Chondrocyte (in vitro differentiated cells): ENCODE data around the gene GRHL1. TPM values are rescaled to one million over a fixed set of nuclear protein-coding genes. Genes with fewer than 3 reads are reported as not detected.

Experiments used
- DNase-seq: peaks from one replicate; pipeline ENCODE4 v3.0.0; 2021; ENCODE audit warnings: mixed read lengths, low spot score
- H3K27ac Mint-ChIP-seq: one replicate; pipeline ENCODE4 v1.8.0; 2021; ENCODE audit warnings: mild to moderate bottlenecking, moderate library complexity, mixed read lengths; ENCODE audit not compliant: unreplicated experiment
- H3K27me3 Mint-ChIP-seq: 2 replicates; pipeline ENCODE4 v1.8.0; 2021; ENCODE audit warnings: low read depth, mixed read lengths
- H3K36me3 Mint-ChIP-seq: 2 replicates; pipeline ENCODE4 v1.8.0; 2021; ENCODE audit warnings: low read depth, mixed read lengths
- H3K4me1 Mint-ChIP-seq: 2 replicates; pipeline ENCODE4 v1.8.0; 2021; ENCODE audit warnings: low read depth, mild to moderate bottlenecking, mixed read lengths
- H3K4me3 Mint-ChIP-seq: one replicate; pipeline ENCODE4 v1.8.0; 2021; ENCODE audit warnings: mild to moderate bottlenecking, moderate library complexity, mixed read lengths; ENCODE audit not compliant: unreplicated experiment
- H3K9me3 Mint-ChIP-seq: 2 replicates; pipeline ENCODE4 v1.8.0; 2021; ENCODE audit warnings: low read depth, mixed read lengths
- CTCF ChIP-seq: fragments of 200-600 bp; sonication (generic); IDR thresholded peaks from 2 replicates; pipeline ENCODE4 v1.5.0; 2021; ENCODE audit warnings: antibody characterized with exemption, mild to moderate bottlenecking, moderate library complexity
- total RNA-seq: library from RNA; stranded (reverse); gene quantifications from 3 replicates; pipeline ENCODE4 v1.2.1, GENCODE V29; 2021

Gene GRHL1
- total RNA-seq, 1 donor from 2014 or later, result 0.42 TPM

DNA sequence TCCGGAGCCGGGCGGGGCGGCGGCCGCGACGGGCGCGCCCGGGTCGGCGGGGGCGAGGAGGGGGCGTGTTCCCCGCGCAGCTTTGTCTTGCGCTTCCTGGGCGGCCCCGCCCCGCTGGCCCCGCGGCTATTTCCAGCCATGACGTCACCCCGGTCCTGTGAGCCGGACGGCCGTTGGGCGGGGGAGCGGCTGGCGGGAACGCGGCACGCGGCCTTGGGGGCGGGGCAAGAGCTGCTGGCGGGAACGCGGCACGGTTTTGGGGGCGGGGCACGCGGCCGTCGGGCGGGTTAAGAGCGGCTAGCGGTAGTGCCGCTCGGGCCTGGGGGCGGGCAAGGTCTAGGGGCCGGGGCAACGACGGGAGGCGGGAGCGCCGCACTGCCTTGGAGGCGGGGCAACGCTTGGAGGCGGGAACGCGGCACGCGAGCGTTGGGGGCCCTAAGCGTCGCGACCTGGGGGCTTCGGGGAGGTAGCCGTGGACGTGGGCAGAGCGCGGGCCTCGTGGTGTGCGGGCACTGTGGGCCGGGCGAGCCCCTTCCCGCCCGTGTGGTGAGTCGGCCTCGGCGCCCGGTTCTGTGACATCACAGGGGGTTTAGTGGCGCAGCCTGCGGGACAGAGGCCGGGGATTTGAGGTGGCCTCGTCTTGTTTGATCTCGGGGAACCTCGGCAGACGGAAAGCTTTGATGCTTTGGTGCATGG, 92.6 kb downstream of the GRHL1 start:
- H3K4me1 Mint-ChIP-seq, result peaks cover 28% of the 10 kb centered on the region
- no peak for TF ChIP-seq CTCF
- peak; percentile 95 for DNase-seq
- no peaks in the 10 kb centered on the region for H3K27me3 Mint-ChIP-seq
- peak overlapping the region; percentile 67 for H3K4me3 Mint-ChIP-seq
- peak overlapping the region; percentile 36 for H3K27ac Mint-ChIP-seq
- H3K9me3 Mint-ChIP-seq, result no peaks in the 10 kb centered on the region
- peaks cover 6% of the 10 kb centered on the region for H3K36me3 Mint-ChIP-seq

GRCh38 chr2:10045561-10046355, 94.3 kb downstream of the GRHL1 start:
- no peaks in the 10 kb centered on the region for H3K9me3 Mint-ChIP-seq
- H3K4me3 Mint-ChIP-seq, result peak overlapping the region; percentile 40
- peak; percentile 88 for DNase-seq
- peak overlapping the region; percentile 55 for H3K27ac Mint-ChIP-seq
- H3K36me3 Mint-ChIP-seq, result peaks cover 6% of the 10 kb centered on the region
- peaks cover 27% of the 10 kb centered on the region for H3K4me1 Mint-ChIP-seq
- H3K27me3 Mint-ChIP-seq, result no peaks in the 10 kb centered on the region
- no peak for TF ChIP-seq CTCF

DNA sequence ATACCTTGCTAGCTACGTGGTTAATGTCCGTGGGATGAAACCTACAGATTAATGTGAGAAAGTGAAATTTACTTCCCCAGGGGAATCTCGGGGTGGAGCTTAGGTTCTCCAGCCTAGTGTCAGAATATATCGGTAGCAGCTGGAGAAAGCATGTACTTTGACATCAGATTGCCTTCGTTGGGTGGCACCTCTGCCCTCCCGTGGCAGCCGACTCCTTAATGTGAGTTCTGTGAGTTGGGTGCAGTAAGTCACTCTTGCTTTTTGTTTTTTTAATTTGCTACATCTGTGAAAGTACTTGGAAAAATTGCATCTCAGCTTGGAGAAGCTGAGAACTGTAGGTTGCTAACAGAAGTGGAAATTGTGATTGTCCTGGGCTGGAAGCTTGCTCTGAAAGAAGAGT, 95.4 kb downstream of the GRHL1 start:
- peaks cover 7% of the 10 kb centered on the region for H3K36me3 Mint-ChIP-seq
- TF ChIP-seq CTCF, result no peak
- peaks cover 24% of the 10 kb centered on the region for H3K4me1 Mint-ChIP-seq
- peak overlapping the region; percentile 52 for H3K27ac Mint-ChIP-seq
- H3K27me3 Mint-ChIP-seq, result no peaks in the 10 kb centered on the region
- no peak for DNase-seq
- no peak overlapping the region for H3K4me3 Mint-ChIP-seq
- H3K9me3 Mint-ChIP-seq, result no peaks in the 10 kb centered on the region

- Mint-ChIP-seq H3K27ac (no peak overlapping the region), H3K4me1 (peaks cover 16% of the 10 kb centered on the region), H3K4me3 (no peak overlapping the region), H3K9me3 (no peaks in the 10 kb centered on the region), H3K27me3 (no peaks in the 10 kb centered on the region), H3K36me3 (peaks cover 14% of the 10 kb centered on the region)
- DNase-seq, result peak; percentile 59
- no peak for TF ChIP-seq CTCF
Observed at GRCh38 chr2:10047616-10048500, 96.4 kb downstream of the GRHL1 start.
